Effector memory CD4-positive, alpha-beta T cell (primary cell): Measurements from ENCODE around the gene RIC1.

ENCODE experiments used
- DNase-seq, 3 donors: peaks; one replicate each; pipeline ENCODE4 v3.0.0-alpha.2; 2020
- H3K27ac ChIP-seq: 2 replicates; pipeline ENCODE4 v1.7.0; 2013; ENCODE audit warnings: mild to moderate bottlenecking, low read length, moderate library complexity; ENCODE audit not compliant: insufficient read depth, poor library complexity, severe bottlenecking
- H3K27me3 ChIP-seq: replicated peaks from 2 replicates; pipeline ENCODE4 v1.7.0; 2013; ENCODE audit warnings: mild to moderate bottlenecking, low read length; ENCODE audit not compliant: insufficient read depth, control insufficient read depth, poor library complexity, severe bottlenecking
- H3K36me3 ChIP-seq: 2 replicates; pipeline ENCODE4 v1.7.0; 2013; ENCODE audit warnings: mild to moderate bottlenecking, low read length, moderate library complexity; ENCODE audit not compliant: control insufficient read depth, insufficient read depth
- H3K4me1 ChIP-seq: 2 replicates; pipeline ENCODE4 v1.7.0; 2013; ENCODE audit warnings: low read length, mild to moderate bottlenecking; ENCODE audit not compliant: control insufficient read depth, insufficient read depth, poor library complexity, severe bottlenecking
- H3K4me3 ChIP-seq: 2 replicates; pipeline ENCODE4 v1.7.0; 2013; ENCODE audit warnings: low read length, low read depth, mild to moderate bottlenecking; ENCODE audit not compliant: insufficient read depth, poor library complexity, severe bottlenecking
- H3K9me3 ChIP-seq: 2 replicates; pipeline ENCODE4 v1.7.0; 2013; ENCODE audit warnings: mild to moderate bottlenecking, low read length, moderate library complexity; ENCODE audit not compliant: control insufficient read depth

The RIC1 gene

DNA sequence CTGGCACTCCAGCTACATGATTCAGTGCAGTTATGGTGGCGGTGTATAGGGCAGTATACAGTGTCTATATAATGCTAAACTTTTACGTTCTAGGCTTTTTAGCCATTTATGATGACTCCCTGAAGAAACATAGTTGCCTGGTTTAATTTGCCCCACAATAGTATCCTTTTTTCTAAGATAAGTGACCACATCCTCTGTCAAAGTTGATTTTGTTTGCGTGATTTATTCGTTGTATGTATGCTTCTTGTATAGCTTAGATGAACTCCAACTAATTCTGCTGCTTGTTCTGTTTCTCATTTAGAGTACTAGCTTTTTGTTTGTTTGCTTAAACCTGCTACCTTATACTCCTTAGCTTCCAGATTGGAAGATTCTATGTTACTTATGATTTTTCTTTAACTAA, 120.4 kb downstream of the RIC1 start:
- H3K9me3 ChIP-seq, result no peaks in the 10 kb centered on the region
- peaks cover 4% of the 10 kb centered on the region for H3K36me3 ChIP-seq
- H3K27ac ChIP-seq, result no peak overlapping the region
- H3K4me1 ChIP-seq, result no peaks in the 10 kb centered on the region
- no peaks in the 10 kb centered on the region for H3K27me3 ChIP-seq
- H3K4me3 ChIP-seq, result no peak overlapping the region
- no peak for DNase-seq

DNA sequence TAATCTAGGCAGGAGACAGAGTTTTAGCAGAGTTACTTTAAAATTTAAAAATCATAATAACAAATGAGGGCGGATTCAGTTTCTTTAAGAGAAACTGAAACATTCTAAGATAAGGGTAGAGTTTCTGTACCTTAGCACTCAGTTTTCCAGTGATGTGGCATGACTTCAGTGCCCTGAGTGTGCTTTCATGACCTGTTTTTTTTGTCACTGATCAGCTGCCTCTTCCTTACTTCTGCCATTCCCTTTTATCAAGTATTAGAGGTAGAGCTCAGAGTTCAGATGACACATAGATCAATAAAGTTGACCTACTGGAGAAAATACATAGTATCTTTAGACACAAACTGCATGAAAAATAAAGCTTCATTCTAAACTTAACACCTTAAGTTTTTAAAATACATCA, 121.7 kb downstream of the RIC1 start:
- Histone ChIP-seq H3K4me3 (no peak overlapping the region), H3K36me3 (no peaks in the 10 kb centered on the region), H3K4me1 (no peaks in the 10 kb centered on the region), H3K9me3 (no peaks in the 10 kb centered on the region), H3K27me3 (no peaks in the 10 kb centered on the region), H3K27ac (no peak overlapping the region)
- no peak for DNase-seq

DNA sequence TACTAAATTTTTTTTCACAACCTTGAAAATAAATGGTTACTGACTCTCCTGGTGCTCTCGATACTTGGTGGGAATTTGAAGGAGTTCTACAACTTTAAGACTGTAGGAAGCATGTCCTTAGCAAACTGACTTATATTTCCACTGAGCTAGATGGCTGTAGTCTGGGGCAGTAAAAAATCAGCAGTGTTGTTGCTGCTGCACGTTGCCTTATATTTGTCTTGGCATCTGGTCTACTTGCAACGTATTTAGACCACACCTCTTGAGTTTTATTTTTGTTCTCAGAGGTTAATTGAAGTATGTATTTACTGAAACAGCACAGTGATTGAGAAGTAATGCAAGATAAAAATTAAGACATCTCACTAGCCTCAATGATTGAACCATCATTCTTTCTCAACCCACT, 127.7 kb downstream of the RIC1 start:
- Histone ChIP-seq H3K36me3 (peaks cover 5% of the 10 kb centered on the region), H3K4me3 (no peak overlapping the region), H3K27me3 (no peaks in the 10 kb centered on the region), H3K9me3 (no peaks in the 10 kb centered on the region), H3K27ac (no peak overlapping the region), H3K4me1 (no peaks in the 10 kb centered on the region)
- DNase-seq, result no peak

GRCh38 chr9:5760338-5760737, 131.4 kb downstream of the RIC1 start:
- H3K4me1 ChIP-seq, result no peaks in the 10 kb centered on the region
- H3K4me3 ChIP-seq, result no peak overlapping the region
- no peaks in the 10 kb centered on the region for H3K9me3 ChIP-seq
- H3K27ac ChIP-seq, result no peak overlapping the region
- no peaks in the 10 kb centered on the region for H3K27me3 ChIP-seq
- H3K36me3 ChIP-seq, result peaks cover 19% of the 10 kb centered on the region
- no peak for DNase-seq

DNA sequence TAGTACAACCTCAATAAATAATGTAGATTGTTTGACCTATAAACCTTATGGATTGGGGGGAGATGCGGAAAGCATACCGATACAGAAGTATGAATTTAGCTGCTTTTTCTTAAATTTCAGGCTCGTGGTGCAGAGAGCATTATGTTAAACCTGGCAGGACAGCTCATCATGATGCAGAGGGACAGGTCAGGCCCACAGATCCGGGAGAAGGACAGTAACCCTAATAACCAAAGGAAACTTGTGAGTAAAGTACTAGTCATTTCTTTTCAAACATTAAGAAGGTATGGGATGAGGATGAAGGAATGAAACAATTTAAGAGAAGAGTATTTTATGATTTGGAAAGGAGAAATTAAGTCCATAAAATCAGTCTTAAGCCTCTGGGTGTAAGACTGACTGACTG, 133.5 kb downstream of the RIC1 start:
- no peak overlapping the region for H3K4me3 ChIP-seq
- no peak for DNase-seq
- H3K27ac ChIP-seq, result no peak overlapping the region
- H3K36me3 ChIP-seq, result peaks cover 13% of the 10 kb centered on the region
- H3K9me3 ChIP-seq, result no peaks in the 10 kb centered on the region
- H3K27me3 ChIP-seq, result no peaks in the 10 kb centered on the region
- H3K4me1 ChIP-seq, result no peaks in the 10 kb centered on the region

DNA sequence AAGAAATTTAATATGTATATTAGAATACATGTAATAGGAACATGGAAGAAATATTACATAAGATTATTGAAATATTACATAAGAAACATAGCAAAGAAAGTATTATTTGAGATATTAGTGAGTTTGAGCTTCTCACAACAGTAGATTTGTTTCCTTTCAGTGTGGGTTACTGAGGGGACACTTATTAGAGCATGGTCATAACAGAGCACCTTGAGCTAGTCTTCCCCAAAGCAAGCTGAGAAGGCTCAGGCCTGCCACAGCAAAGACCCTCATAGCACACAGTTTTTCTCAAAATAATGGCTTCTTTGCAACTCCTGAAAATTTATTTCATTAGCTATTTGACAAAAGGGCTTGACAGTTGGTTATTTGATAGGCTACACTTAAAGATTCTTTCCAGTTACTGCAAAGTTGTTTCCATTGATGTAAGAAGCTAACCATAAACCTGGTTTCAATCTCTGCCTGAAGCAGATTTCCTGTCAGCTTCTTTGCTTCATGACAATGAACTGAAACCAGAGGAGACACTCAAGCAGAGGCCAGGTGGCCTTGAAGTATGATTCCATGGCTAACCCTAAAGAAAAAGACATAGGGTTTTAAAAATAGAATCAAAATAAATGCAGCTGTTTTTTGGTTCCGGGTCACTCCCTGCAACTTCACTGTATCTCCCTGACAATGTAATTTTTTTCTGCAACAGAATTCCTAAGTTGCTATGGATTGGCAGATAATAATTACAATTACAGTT, 135.4 kb downstream of the RIC1 start:
- Histone ChIP-seq H3K27ac (no peak overlapping the region), H3K4me1 (no peaks in the 10 kb centered on the region), H3K36me3 (peaks cover 21% of the 10 kb centered on the region), H3K4me3 (no peak overlapping the region), H3K27me3 (no peaks in the 10 kb centered on the region), H3K9me3 (no peaks in the 10 kb centered on the region)
- no peak for DNase-seq

DNA sequence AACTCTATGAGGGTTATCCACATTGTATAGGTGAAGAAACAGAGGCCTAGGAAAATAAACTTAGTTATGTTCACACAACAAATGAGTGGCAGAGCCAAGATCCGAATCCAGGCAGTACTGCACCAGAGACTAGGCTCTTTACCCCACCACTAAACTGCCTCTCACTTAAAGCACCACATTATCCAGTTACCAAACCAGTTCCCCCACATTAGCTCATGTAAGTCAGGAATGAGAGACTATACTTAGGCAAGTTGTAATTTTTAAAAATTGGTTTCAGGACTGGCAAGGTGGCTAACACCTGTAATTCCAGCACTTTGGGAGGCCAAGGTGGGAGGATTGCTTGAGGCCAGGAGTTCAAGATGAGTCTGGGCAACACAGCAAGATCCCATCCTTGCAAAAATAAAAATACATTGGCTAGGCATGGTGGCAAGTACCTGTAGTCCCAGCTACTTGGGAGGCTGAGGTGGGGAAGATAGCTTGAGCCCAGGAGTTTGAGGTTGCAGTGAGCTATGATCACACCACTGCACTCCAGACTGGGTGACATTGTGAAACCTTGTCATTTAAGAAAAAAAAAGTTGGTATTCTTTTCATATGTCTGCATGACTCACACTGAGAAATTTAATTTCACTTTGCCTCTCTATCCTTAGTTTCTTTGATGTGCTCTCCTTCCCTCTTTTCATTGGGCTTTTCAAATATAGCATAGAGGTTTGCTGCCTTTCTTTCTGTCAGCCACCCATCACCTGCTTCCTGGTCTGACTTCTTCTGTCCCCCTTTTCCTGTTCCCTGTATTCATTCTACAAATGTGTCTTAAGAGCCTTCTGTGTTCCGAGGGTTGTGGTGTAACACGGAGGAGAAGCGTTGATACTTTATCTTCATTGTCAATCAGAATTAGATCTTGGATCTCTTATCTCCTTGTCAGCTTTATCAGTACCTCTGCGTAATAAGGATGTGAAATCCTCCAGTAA, 139.3 kb downstream of the RIC1 start:
- Histone ChIP-seq H3K27ac (no peak overlapping the region), H3K4me3 (no peak overlapping the region), H3K27me3 (no peaks in the 10 kb centered on the region), H3K36me3 (peaks cover 11% of the 10 kb centered on the region), H3K4me1 (no peaks in the 10 kb centered on the region), H3K9me3 (no peaks in the 10 kb centered on the region)
- no peak for DNase-seq

- Histone ChIP-seq H3K4me3 (no peak overlapping the region), H3K27me3 (no peaks in the 10 kb centered on the region), H3K4me1 (no peaks in the 10 kb centered on the region), H3K36me3 (peaks cover 29% of the 10 kb centered on the region), H3K9me3 (no peaks in the 10 kb centered on the region), H3K27ac (no peak overlapping the region)
- no peak for DNase-seq
Observed at GRCh38 chr9:5773324-5773999, 144.6 kb downstream of the RIC1 start.

DNA sequence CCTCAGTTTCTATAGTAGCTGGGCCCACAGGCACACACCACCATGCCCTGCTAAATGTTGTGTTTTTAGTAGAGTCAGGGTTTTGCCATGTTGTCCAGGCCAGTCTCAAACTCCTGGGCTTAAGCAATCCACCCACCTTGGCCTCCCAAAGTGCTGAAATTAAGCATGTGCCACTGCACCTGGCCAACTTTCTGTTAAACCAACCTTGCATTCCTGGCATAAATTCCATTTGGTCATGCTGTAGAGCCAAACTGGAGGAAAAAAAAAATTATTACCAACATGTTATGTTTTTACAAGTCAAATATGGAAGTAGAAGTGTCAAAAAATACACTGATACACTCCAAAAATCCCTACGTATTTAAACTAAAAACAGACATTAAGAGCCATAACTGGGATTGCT, 149.9 kb downstream of the RIC1 start:
- Histone ChIP-seq H3K4me1 (no peaks in the 10 kb centered on the region), H3K4me3 (no peak overlapping the region), H3K27ac (no peak overlapping the region), H3K27me3 (no peaks in the 10 kb centered on the region), H3K36me3 (peaks cover 43% of the 10 kb centered on the region), H3K9me3 (no peaks in the 10 kb centered on the region)
- DNase-seq, result no peak
